Osteoblast (primary cell): ENCODE data around the gene CHCHD3. TPM values are rescaled to one million over a fixed set of nuclear protein-coding genes. Genes with fewer than 3 reads are reported as not detected.

ENCODE experiments used
- DNase-seq: peaks from one replicate; pipeline ENCODE4 v3.0.0; 2011; ENCODE audit warnings: low spot score, mixed read lengths; ENCODE audit not compliant: insufficient read length; ENCODE audit errors: missing footprints
- H2AFZ ChIP-seq: 2 replicates; pipeline ENCODE4 v1.6.0; 2011; ENCODE audit warnings: mild to moderate bottlenecking, low read length
- H3K27ac ChIP-seq: 2 replicates; pipeline ENCODE4 v1.5.1; 2011; ENCODE audit warnings: mild to moderate bottlenecking, low read depth, low read length, moderate library complexity
- H3K27me3 ChIP-seq: 2 replicates; pipeline ENCODE4 v1.6.0; 2012; ENCODE audit warnings: mild to moderate bottlenecking, control low read depth, inconsistent platforms, low read length, moderate library complexity; ENCODE audit not compliant: insufficient read depth
- H3K36me3 ChIP-seq: 2 replicates; pipeline ENCODE4 v1.5.1; 2011; ENCODE audit warnings: mild to moderate bottlenecking, low read length, control low read depth, moderate library complexity; ENCODE audit not compliant: insufficient read depth
- H3K4me1 ChIP-seq: 2 replicates; pipeline ENCODE4 v1.5.1; 2011; ENCODE audit warnings: mild to moderate bottlenecking, low read length, control low read depth, moderate library complexity; ENCODE audit not compliant: insufficient read depth
- H3K4me2 ChIP-seq: 2 replicates; pipeline ENCODE4 v1.6.0; 2011; ENCODE audit warnings: mild to moderate bottlenecking, low read length; ENCODE audit not compliant: insufficient read depth
- H3K4me3 ChIP-seq: fragments of 200-600 bp; sonication (generic); 3 replicates; pipeline ENCODE4 v1.5.1; 2012; ENCODE audit warnings: mild to moderate bottlenecking, low read length, inconsistent platforms; ENCODE audit not compliant: insufficient read depth
- H3K79me2 ChIP-seq: 2 replicates; pipeline ENCODE4 v1.6.0; 2012; ENCODE audit warnings: mild to moderate bottlenecking, low read length, control low read depth, inconsistent platforms; ENCODE audit not compliant: insufficient read depth
- H3K9me3 ChIP-seq: 2 replicates; pipeline ENCODE4 v1.5.1; 2011; ENCODE audit warnings: low read depth, low read length, control low read depth
- H4K20me1 ChIP-seq: 2 replicates; pipeline ENCODE4 v1.6.0; 2012; ENCODE audit warnings: mild to moderate bottlenecking, low read length, control low read depth; ENCODE audit not compliant: insufficient read depth
- total RNA-seq: library from RNA; depleted of rRNA; stranded (reverse); fragments of >200 nt; gene quantifications from 2 replicates; pipeline ENCODE4 v1.2.3, GENCODE V29; 2012
- TF ChIP-seq, protein P1 (sequence below): IDR thresholded peaks from 2 replicates; pipeline ENCODE4 v1.5.1; 2011; ENCODE audit warnings: mild to moderate bottlenecking, low read depth, low read length, moderate library complexity; ENCODE audit errors: extremely low read depth

The CHCHD3 gene
- total RNA-seq, 1 donor = 89.8 TPM

- H3K9me3 ChIP-seq = no peaks in the 10 kb centered on the region
Measured at GRCh38 chr7:133030346-133030745, 51.5 kb downstream of the CHCHD3 start.

DNA sequence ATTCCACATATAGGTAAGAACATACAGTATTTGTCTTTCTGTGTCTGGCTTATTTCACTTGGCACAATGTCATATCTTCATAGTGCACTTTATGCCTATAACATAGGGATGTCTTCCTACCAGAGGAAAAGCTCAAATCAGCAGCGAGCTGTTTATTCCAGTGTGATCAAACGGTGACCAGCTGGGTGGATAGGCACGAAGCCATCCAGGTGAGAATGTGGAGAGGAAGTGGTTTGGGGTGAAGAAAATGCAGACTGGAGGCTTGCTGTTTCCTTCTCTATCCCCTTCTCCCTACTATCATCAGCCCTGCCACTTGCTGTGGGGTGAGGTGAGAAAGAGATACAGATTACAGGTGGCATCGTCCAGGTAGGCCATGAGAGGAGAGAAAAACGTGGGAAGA, 52.4 kb downstream of the CHCHD3 start:
- Histone ChIP-seq H3K9me3 (no peaks in the 10 kb centered on the region), H3K4me2 (no peak overlapping the region), H3K4me3 (no peak overlapping the region), H3K36me3 (no peaks in the 10 kb centered on the region), H4K20me1 (peaks cover 4% of the 10 kb centered on the region), H3K27me3 (no peaks in the 10 kb centered on the region), H3K4me1 (no peaks in the 10 kb centered on the region), H2AFZ (no peak overlapping the region), H3K79me2 (peaks cover 38% of the 10 kb centered on the region), H3K27ac (no peak overlapping the region)
- TF ChIP-seq, protein P1, sequence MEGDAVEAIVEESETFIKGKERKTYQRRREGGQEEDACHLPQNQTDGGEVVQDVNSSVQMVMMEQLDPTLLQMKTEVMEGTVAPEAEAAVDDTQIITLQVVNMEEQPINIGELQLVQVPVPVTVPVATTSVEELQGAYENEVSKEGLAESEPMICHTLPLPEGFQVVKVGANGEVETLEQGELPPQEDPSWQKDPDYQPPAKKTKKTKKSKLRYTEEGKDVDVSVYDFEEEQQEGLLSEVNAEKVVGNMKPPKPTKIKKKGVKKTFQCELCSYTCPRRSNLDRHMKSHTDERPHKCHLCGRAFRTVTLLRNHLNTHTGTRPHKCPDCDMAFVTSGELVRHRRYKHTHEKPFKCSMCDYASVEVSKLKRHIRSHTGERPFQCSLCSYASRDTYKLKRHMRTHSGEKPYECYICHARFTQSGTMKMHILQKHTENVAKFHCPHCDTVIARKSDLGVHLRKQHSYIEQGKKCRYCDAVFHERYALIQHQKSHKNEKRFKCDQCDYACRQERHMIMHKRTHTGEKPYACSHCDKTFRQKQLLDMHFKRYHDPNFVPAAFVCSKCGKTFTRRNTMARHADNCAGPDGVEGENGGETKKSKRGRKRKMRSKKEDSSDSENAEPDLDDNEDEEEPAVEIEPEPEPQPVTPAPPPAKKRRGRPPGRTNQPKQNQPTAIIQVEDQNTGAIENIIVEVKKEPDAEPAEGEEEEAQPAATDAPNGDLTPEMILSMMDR = no peak
- DNase-seq = no peak

More at GRCh38 chr7:133030346-133030745, 51.5 kb downstream of the CHCHD3 start:
- Histone ChIP-seq H3K79me2 (peaks cover 35% of the 10 kb centered on the region), H3K4me1 (no peaks in the 10 kb centered on the region), H3K27ac (no peak overlapping the region), H3K27me3 (no peaks in the 10 kb centered on the region), H3K4me3 (no peak overlapping the region), H4K20me1 (peaks cover 4% of the 10 kb centered on the region), H3K4me2 (no peak overlapping the region), H3K36me3 (no peaks in the 10 kb centered on the region), H2AFZ (no peak overlapping the region)
- DNase-seq = no peak
- TF ChIP-seq, protein P1 = no peak

GRCh38 chr7:133027397-133027796, 54.5 kb downstream of the CHCHD3 start:
- no peaks in the 10 kb centered on the region for H3K36me3 ChIP-seq
- H3K27me3 ChIP-seq = no peaks in the 10 kb centered on the region
- no peak overlapping the region for H3K27ac ChIP-seq
- H3K9me3 ChIP-seq = no peaks in the 10 kb centered on the region
- H4K20me1 ChIP-seq = peaks cover 4% of the 10 kb centered on the region
- TF ChIP-seq, protein P1 = no peak
- no peak for DNase-seq
- H3K4me1 ChIP-seq = no peaks in the 10 kb centered on the region
- no peak overlapping the region for H3K4me3 ChIP-seq
- H3K79me2 ChIP-seq = peaks cover 36% of the 10 kb centered on the region
- H3K4me2 ChIP-seq = no peak overlapping the region
- no peak overlapping the region for H2AFZ ChIP-seq

- H4K20me1 ChIP-seq = no peaks in the 10 kb centered on the region
- H3K36me3 ChIP-seq = no peaks in the 10 kb centered on the region
- no peak for DNase-seq
- TF ChIP-seq, protein P1 = no peak
- H3K4me3 ChIP-seq = no peak overlapping the region
- no peak overlapping the region for H2AFZ ChIP-seq
- H3K9me3 ChIP-seq = no peaks in the 10 kb centered on the region
- H3K27ac ChIP-seq = no peak overlapping the region
- H3K4me1 ChIP-seq = no peaks in the 10 kb centered on the region
- no peaks in the 10 kb centered on the region for H3K27me3 ChIP-seq
- H3K4me2 ChIP-seq = no peak overlapping the region
- peaks cover 31% of the 10 kb centered on the region for H3K79me2 ChIP-seq
Measured at GRCh38 chr7:133026210-133026859, 55.6 kb downstream of the CHCHD3 start.
